ENCODE results near the gene OSBP.

Gene OSBP

DNA sequence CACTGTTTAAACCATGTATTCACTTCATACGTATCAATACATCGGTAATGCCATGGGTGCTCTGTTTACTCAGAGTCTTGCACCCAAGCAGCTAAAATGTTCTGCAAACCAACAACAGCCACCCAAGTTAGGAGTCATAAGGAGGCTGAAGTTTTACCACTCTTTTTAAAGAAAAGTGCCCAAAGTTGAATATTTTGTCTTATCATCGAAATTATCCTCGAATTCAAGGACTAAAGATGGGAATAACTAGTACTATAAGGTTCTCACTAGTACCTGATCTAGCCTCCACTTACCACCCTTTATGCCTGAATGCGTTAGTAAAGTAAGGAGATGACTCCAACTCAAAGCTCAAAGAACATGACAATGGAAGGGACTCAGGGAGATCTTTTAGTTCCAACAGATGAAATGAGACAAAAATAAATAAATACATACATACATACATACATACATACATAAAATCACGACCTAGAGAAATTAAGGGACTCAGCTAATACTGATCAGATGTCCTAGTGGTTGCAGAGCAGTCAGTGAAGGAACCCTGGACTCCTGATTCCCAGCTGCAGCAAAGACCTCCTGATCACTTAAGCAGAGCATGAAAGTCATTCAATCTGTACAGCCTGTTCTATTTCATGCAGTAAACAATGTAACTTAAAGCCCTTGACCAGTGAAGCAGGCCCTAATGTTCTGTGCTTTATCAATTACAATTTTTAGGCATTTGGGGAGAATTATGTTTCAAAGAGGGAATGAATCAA lies 7.7 kb downstream of the OSBP start:
- DNase-seq (ENCODE audit: low spot score), result no peak

DNA sequence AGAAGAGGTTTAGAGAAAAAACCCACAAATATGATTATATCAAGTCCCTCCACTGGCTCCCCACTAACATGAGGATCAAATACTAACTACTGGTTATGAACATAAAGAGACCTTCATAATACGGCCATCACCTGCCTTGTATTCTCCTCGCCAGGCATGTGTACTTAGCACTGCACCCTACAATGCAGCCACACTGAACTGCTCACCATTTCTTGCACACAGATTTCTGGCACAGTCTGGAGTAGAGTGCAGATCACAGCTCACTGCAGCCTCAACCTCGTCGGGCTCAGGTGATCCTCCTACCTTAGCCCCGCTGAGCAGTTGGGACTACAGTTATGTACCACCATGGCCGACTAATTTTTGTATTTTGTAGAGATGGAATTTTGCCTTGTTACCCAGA lies 13.1 kb downstream of the OSBP start:
- no peak for DNase-seq (ENCODE audit: low spot score)

DNA sequence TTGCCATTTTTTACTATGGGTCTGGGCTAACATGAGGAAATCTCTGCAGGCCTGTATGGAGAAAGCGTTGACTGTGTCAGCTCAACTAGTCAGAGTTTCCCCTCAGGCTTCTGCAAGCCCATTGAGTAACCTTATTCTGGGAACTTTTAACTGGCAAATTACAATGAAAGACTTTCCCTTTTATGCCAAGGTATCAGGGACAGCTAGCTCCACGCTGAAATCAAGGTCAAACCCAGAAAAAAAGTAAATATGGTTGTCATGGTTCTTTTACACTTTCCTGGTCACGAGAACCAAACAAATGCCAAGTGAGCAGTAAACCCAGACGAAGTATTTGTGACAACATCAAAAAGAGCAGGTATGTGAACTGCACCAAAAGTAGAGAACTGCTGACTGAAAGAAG lies 13.8 kb downstream of the OSBP start:
- DNase-seq (ENCODE audit: low spot score), result no peak

DNA sequence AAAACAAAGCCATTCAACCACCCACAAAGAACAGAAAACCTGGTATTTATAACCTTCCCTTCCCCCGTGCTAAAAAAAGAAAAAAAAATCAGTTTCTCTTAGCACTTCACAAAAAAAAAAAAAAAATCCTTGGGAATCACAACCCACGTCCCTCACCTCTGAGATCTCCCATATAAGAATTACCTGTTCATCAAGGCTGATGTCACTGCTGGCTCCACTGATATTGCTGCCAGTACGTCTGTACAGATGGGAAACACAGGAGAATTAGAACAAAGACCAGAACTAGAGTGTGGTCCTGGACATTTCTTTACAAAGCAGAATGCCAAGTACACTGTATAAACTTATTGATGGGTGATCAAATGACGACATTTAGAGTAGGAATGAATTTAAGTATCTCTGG lies 14.9 kb downstream of the OSBP start:
- no peak for DNase-seq (ENCODE audit: low spot score)

GRCh38 chr11:59600234-59600633 lies 15.3 kb downstream of the OSBP start:
- no peak for DNase-seq (ENCODE audit: low spot score)

GRCh38 chr11:59598961-59599360 lies 16.6 kb downstream of the OSBP start:
- DNase-seq (ENCODE audit: low spot score), result no peak

- no peak for DNase-seq (ENCODE audit: low spot score)
These were observed 31.3 kb downstream of the OSBP start for GRCh38 chr11:59584294-59584693.

- no peak for DNase-seq (ENCODE audit: low spot score)
These were observed 33.6 kb downstream of the OSBP start for GRCh38 chr11:59582006-59582405.

- no peak for DNase-seq (ENCODE audit: low spot score)
These were observed 37.2 kb downstream of the OSBP start for GRCh38 chr11:59578369-59578768.

GRCh38 chr11:59575505-59575904 lies 40.1 kb downstream of the OSBP start:
- no peak for DNase-seq (ENCODE audit: low spot score)

DNA sequence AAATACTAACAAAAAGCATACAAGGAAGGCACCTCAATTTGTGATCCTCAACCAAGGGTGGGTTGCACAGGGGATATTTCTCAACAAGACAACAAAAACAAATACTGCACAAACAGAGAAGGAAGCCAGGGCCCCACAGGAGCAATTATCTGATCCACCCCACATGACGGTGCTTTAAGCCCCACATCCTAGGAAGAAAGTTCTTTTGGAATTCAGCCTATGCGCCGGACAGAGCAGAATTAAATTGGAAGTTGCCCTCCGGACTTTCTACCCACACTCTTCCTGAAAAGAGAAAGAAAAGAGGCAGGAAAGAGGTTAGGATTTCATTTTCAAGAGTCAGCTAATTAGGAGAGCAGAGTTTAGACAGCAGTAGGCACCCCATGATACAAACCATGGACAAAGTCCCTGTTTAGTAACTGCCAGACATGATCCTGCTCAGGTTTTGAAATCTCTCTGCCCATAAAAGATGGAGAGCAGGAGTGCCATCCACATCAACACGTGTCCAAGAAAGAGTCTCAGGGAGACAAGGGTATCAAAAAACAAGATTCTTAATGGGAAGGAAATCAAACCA lies 40.6 kb downstream of the OSBP start:
- DNase-seq (ENCODE audit: low spot score), result no peak

GRCh38 chr11:59574467-59574866 lies 41.1 kb downstream of the OSBP start:
- DNase-seq (ENCODE audit: low spot score), result no peak

DNA sequence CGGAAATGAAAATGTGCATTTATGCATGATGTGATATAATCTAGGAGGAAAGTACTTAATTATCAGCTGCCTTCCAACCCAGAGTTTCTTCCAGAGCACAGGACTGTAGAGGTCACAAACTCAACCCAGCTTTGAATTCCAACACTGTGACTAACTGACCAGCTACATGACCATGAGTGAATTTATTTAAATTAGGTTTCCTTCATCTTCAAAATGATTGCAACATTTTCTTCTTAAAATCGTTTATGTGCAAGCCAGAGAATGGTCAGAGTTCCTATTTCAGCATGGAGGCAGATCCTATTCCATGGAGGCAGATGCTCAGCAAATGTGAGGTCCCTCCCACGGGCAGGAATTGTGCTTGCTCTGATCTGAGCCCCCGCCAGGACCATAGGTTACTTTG lies 42.4 kb downstream of the OSBP start:
- DNase-seq (ENCODE audit: low spot score), result no peak

- no peak for DNase-seq (ENCODE audit: low spot score)
These were observed 43.5 kb downstream of the OSBP start for GRCh38 chr11:59572091-59572490.

DNA sequence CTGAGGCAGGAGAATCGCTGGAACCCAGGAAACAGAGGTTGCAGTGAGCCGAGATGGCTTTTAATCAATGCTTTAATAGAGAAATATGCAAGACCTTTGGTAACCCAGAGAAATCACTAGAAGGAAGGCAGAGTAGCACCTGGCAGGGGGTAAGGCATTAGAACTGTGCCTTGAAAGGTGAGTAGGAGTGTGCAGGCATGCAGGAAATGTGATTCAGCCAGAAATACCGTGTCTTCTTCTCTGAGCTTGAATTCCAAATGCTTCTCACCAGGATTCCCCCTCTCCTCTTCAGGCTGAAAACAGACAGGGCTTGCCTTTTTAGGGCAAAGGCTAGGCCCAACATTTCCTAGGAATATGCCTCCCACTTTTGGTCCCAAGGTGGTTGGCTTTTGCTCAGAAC lies 53.3 kb downstream of the OSBP start:
- DNase-seq (ENCODE audit: low spot score), result no peak

- peak; percentile 86 for DNase-seq (ENCODE audit: low spot score)
These were observed 54.7 kb downstream of the OSBP start for GRCh38 chr11:59560702-59561473.

GRCh38 chr11:59560290-59560701 lies 55.3 kb downstream of the OSBP start:
- DNase-seq (ENCODE audit: low spot score), result peak; percentile 92

- no peak for DNase-seq (ENCODE audit: low spot score)
These were observed 55.7 kb downstream of the OSBP start for GRCh38 chr11:59559886-59560285.

- DNase-seq (ENCODE audit: low spot score), result no peak
These were observed 57.3 kb downstream of the OSBP start for GRCh38 chr11:59558270-59558643.

DNA sequence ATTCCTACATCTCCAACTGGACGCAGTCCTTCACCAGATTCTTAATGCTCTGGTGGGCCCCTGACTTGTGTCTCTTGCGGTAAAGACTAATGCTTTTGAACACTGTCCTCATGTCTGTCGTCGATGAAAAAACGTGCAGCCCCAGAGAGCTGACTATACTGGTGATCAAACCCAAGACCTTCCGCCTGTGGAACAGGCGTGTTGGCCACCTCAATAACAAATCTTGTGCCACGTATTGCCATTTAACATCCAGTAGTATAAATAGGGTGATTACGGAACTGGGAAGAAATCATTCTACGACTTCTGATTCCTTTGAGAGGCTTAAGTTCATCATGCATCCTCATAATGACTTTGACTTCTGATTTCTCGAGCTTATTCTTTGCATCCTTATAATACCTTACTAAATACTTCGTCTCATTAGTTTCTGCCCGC lies 58.6 kb downstream of the OSBP start:
- peak; percentile 68 for DNase-seq (ENCODE audit: low spot score)

DNA sequence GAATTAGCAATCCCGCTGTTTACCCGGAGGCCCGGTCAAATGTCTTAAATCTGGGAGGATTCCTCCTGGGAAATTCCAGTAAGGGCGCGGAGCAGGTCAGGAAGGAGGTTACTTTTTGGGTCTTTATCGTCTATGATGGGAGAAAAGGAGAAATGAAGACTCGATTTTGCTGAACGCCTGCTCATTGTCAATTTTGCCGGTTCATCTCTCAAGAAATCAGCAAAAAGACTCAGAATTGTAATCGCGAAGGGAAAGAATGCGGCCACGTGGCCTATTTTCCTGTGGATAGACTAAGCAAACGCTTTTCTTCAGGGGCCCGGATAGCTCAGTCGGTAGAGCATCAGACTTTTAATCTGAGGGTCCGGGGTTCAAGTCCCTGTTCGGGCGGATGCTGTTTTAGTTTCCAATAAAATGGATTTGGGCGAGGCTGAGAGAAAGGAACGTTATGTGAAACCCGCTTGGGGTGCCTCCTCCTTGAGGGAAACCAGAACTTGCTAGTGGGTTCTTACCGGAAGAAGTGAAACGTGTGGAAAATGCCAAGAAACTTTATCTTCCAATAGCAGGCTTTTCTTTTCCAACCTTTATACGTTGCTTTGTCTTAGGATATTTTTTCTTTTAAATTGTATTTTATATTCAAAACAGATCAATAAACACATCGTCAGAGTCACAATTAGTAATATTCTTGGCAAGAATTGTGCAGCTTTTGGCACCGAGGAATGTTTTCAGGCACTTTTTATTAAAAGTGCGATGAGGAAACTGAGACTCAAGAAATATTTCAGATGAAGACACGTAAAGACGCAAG lies 59.3 kb downstream of the OSBP start:
- peak; percentile 88 for DNase-seq (ENCODE audit: low spot score)

DNA sequence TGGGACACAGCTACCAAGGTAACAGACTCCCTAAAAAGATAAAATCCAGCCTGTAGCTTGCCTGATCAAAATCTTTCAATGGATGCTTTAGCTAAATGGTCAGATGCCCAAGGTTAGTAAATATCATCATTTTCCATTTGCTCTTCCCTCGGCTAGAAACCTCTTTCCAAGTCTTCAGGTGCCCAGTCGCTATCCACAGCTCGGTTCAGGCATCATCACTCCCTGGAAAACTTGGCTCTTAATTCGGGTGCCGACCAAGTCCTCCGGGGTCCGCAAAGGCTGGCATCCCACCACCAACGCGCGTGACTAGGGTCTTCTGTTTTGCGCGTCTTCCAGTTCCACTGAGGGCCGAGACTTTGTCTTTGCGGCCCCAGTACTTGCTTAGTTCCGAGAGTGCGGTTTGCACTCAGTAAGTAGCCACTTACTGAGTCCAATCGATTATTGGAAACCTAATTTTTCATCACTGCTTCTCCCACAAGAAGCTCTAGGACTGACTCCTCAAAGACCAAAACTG lies 59.9 kb downstream of the OSBP start:
- DNase-seq (ENCODE audit: low spot score), result no peak
